DND-41 (cell line): Measurements from ENCODE around the gene CFAP45.

Experiments
- CTCF ChIP-seq: IDR thresholded peaks from 2 replicates; pipeline ENCODE4 v1.5.1; 2012; ENCODE audit warnings: borderline replicate concordance, low read length, moderate library complexity, mild to moderate bottlenecking; ENCODE audit not compliant: poor library complexity, severe bottlenecking; ENCODE audit errors: extremely low read depth
- EZH2 ChIP-seq: IDR thresholded peaks from 3 replicates; pipeline ENCODE4 v1.6.1; 2012; ENCODE audit warnings: borderline replicate concordance, low read depth, mild to moderate bottlenecking, moderate library complexity, low read length, inconsistent platforms; ENCODE audit not compliant: severe bottlenecking

DNA sequence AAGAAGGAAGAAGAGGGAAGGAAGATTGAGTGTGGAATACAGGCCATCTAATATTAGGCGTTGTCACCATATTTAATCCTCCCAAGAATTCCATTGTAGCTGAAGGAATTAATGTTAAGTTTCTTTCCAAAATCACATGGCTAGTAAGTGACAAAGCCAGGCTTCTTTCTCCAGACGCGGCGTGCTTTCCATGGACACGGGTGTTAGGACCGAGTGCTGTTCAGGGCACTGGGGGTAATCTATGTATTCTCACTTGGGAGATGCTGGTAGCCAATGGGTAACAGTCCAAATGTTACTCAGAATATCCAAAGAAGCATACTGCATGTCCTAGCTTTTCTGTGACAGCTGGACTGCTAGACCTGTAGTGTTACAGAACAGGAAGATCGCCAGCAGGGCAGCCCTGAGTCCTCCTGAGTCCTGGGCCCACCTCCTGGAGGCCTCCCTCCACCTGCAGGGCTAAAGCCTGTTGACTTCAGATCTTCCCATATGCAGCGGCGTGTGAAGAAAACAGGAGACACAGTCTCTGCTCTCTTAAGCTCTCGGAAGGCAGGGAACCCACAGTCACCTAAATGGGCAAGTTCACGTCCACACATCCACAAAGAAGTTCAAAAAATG, 40.1 kb upstream of the CFAP45 start:
- TF ChIP-seq EZH2 (no peak), CTCF (no peak)
